ENCODE results near the gene SPEG. TPM values are rescaled to one million over a fixed set of nuclear protein-coding genes. Genes with fewer than 3 reads are reported as not detected.

Gene SPEG
- under 0.01 and 1.4 TPM in 2 replicates for total RNA-seq

DNA sequence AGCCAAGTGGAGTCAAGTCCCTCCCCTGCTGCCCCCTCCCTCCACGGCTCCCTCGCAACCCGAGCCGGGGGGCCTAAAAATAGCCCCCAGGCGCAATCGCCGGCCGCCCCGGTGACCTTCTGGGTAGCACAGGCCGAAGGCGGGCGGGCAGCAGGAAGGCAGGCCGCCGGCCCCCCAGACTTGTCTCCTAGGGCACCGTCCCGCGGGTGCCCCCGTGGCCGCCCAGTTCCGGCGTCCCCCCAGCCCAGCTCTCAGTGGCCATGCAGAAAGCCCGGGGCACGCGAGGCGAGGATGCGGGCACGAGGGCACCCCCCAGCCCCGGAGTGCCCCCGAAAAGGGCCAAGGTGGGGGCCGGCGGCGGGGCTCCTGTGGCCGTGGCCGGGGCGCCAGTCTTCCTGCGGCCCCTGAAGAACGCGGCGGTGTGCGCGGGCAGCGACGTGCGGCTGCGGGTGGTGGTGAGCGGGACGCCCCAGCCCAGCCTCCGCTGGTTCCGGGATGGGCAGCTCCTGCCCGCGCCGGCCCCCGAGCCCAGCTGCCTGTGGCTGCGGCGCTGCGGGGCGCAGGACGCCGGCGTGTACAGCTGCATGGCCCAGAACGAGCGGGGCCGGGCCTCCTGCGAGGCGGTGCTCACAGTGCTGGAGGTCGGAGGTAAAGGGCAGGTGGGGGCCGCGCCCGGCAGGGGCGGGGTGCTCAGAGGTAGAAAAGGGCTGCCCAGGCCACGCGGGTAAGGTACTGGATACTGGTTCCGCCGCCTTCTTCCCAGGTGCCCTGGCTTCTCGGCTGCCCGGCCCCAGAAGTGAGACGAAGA is at the start of gene SPEG:
SPEG (plus strand) TSS at position 126 of the 808 bp plus-strand sequence; CDS start at position 261, 135 bp downstream.

GRCh38 chr2:219387306-219388120 is 47.1 kb upstream of the SPEG start, which contains the start of gene DNPEP:
DNPEP (minus strand) TSS chr2:219387912; CDS start chr2:219387794, 118 bp downstream.

GRCh38 chr2:219418155-219419011 is 16.3 kb upstream of the SPEG start, which contains the start of gene DES:
DES (plus strand) TSS chr2:219418377; CDS start chr2:219418463, 86 bp downstream.

GRCh38 chr2:219498280-219499057 is 63.8 kb downstream of the SPEG start, which contains the start of gene GMPPA:
GMPPA (plus strand) TSS chr2:219498891; CDS start chr2:219499976, 1,085 bp downstream.

GRCh38 chr2:219514196-219514761 is 79.6 kb downstream of the SPEG start, which contains the start of gene ASIC4:
ASIC4 (plus strand) TSS chr2:219514482; CDS start chr2:219514725, 243 bp downstream.

GRCh38 chr2:219543596-219544358 is 109.1 kb downstream of the SPEG start, which contains the start of the genes CHPF and TMEM198:
CHPF (minus strand) TSS chr2:219543809; CDS start chr2:219543538, 271 bp downstream.
TMEM198 (plus strand) TSS chr2:219544028; CDS start chr2:219544728, 700 bp downstream.

Other genes with a start within 250 kb of the SPEG start
- gene ZFAND2B, start 228.1 kb upstream of the SPEG start, total RNA-seq, result 20.3 and 22.2 TPM in 2 replicates
- 15.7 and 18.9 TPM in 2 replicates for gene ABCB6, start 215.9 kb upstream of the SPEG start, total RNA-seq
- gene ATG9A, start 205.2 kb upstream of the SPEG start, total RNA-seq, result 66.6 and 70.7 TPM in 2 replicates
- 18.5 and 22.5 TPM in 2 replicates for gene ANKZF1, start 205.0 kb upstream of the SPEG start, total RNA-seq
- 5.7 and 6.9 TPM in 2 replicates for gene GLB1L, start 189.4 kb upstream of the SPEG start, total RNA-seq
- gene STK16, start 189.4 kb upstream of the SPEG start, total RNA-seq, result 21.9 and 31.5 TPM in 2 replicates
- not detected in 2 replicates for gene TUBA4B, start 181.6 kb upstream of the SPEG start, total RNA-seq
- gene TUBA4A, start 180.9 kb upstream of the SPEG start, total RNA-seq, result 24.8 and 25.0 TPM in 2 replicates
- gene DNAJB2, start 155.5 kb upstream of the SPEG start, total RNA-seq, result 19.6 and 24.5 TPM in 2 replicates
- gene PTPRN, start 125.4 kb upstream of the SPEG start, total RNA-seq, result not detected in 2 replicates
- not detected in 2 replicates for gene RESP18, start 102.1 kb upstream of the SPEG start, total RNA-seq
- gene DNPEP, start 46.9 kb upstream of the SPEG start, total RNA-seq, result 57.2 and 60.8 TPM in 2 replicates
- gene DES, start 16.5 kb upstream of the SPEG start, total RNA-seq, result under 0.01 TPM in 1 of 2 replicates, not detected in the other
- gene GMPPA, start 64.0 kb downstream of the SPEG start, total RNA-seq, result 33.9 and 40.2 TPM in 2 replicates
- gene ASIC4, start 79.6 kb downstream of the SPEG start, total RNA-seq, result not detected in 2 replicates
- gene CHPF, start 109.0 kb downstream of the SPEG start, total RNA-seq, result 1.9 and 2.0 TPM in 2 replicates
- gene TMEM198, start 109.2 kb downstream of the SPEG start, total RNA-seq, result not detected in 2 replicates
- 18.5 and 22.5 TPM in 2 replicates for gene OBSL1, start 136.7 kb downstream of the SPEG start, total RNA-seq
- not detected in 2 replicates for gene INHA, start 137.5 kb downstream of the SPEG start, total RNA-seq
- 10.0 and 12.4 TPM in 2 replicates for gene STK11IP, start 163.0 kb downstream of the SPEG start, total RNA-seq
- gene SLC4A3, start 192.8 kb downstream of the SPEG start, total RNA-seq, result 0.10 and 0.33 TPM in 2 replicates

Measured in vein endothelial cell (primary cell).